Esophagus squamous epithelium (tissue), 4 donors: ENCODE results near the gene ROR1.

ENCODE experiments used
- CTCF ChIP-seq, 6 experiments: fragments of 450-650 bp in 4 of 6; fragments of 200-600 bp in 2 of 6; sonication (generic) in 2 of 6; IDR thresholded peaks; one replicate each; pipeline ENCODE4 v1.5.1; 2016 to 2019; ENCODE audit warnings: antibody characterized with exemption in 6 of 6, mild to moderate bottlenecking in 4 of 6, moderate library complexity in 4 of 6
- POLR2A ChIP-seq, 4 donors: fragments of 450-650 bp; IDR thresholded peaks; one replicate each; pipeline ENCODE4 v1.6.1; 2017; ENCODE audit warnings: antibody characterized with exemption in 4 of 4, mild to moderate bottlenecking in 4 of 4, moderate library complexity in 3 of 4

- TF ChIP-seq POLR2A (IDR thresholded peaks at IDR 0.05) (no peak), CTCF (IDR thresholded peaks at IDR 0.05) (no peak)
These were observed 278.0 kb downstream of the ROR1 start for GRCh38 chr1:64051796-64052195.
